D721Med (cell line): ENCODE results near the gene HOXB8.

ENCODE experiments used
- DNase-seq: peaks from one replicate; pipeline ENCODE4 v3.0.0; 2011; ENCODE audit warnings: low spot score; ENCODE audit not compliant: insufficient read length
- FAIRE-seq: peaks from 2 replicates; lab custom pipeline; 2011; peaks lifted over from hg19 to GRCh38; lab: Jason Lieb, UNC
- TF ChIP-seq, protein P1 (sequence below): IDR thresholded peaks from 2 replicates; pipeline ENCODE4 v1.5.1; 2012; ENCODE audit warnings: mild to moderate bottlenecking, control low read depth; ENCODE audit not compliant: insufficient read depth; ENCODE audit errors: missing control alignments

Gene HOXB8

GRCh38 chr17:48568499-48569239, 46.4 kb downstream of the HOXB8 start:
- TF ChIP-seq, protein P1, sequence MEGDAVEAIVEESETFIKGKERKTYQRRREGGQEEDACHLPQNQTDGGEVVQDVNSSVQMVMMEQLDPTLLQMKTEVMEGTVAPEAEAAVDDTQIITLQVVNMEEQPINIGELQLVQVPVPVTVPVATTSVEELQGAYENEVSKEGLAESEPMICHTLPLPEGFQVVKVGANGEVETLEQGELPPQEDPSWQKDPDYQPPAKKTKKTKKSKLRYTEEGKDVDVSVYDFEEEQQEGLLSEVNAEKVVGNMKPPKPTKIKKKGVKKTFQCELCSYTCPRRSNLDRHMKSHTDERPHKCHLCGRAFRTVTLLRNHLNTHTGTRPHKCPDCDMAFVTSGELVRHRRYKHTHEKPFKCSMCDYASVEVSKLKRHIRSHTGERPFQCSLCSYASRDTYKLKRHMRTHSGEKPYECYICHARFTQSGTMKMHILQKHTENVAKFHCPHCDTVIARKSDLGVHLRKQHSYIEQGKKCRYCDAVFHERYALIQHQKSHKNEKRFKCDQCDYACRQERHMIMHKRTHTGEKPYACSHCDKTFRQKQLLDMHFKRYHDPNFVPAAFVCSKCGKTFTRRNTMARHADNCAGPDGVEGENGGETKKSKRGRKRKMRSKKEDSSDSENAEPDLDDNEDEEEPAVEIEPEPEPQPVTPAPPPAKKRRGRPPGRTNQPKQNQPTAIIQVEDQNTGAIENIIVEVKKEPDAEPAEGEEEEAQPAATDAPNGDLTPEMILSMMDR: no peak
- DNase-seq (no peak), FAIRE-seq (no peak)

DNA sequence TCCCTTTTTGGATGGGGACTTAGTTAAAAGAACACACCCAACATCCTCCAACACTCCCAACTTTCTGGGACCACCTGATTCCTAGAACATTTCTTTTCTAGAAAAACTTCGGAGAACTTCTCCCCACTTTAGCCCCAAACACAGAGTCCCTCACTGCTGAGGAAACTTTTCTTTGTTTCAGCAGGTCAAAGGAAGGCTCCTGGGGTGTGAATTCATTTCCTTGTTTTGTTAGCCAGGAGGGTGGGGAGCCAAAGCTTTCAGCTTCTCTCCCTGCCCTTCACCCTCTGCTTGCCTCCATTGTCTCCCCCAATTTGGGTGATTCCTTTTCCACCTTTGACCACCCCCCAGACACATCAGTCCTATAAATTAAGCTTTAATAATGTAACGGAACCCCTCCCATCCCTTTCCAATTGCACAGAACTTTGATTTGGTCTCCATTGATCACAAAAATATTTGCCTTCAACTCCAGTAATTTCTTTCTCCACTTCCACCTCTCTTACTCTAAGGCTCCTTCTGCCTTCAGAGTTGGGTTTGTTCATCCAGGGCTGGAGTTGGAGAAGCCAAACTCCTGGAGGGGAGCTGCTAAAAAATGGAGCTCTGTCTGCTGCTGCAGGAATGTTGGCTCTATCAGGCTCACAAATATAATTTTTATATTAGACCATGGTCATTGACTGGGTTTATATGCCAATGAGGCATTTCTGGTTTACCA, 47.3 kb downstream of the HOXB8 start:
- DNase-seq: no peak
- TF ChIP-seq, protein P1: no peak
- no peak for FAIRE-seq

DNA sequence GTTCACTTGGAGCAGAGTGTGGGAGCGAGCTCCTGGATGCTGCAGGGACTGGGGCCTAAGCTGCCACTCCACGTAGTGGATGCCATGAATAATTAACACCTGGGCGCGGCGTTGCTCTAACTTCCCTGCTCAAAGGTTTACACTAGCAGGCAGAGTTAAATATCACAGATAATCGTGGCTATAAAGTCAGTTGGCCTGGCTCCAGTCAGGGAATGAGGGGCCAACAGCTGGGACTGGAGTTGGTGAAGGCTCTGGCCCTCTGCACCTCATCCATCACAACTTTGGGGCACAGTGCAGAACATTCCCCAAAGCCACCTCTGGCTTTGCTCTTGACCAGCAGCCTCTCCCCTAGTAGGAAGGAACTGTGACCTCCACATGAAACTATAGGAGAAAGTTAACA, 47.9 kb downstream of the HOXB8 start:
- no peak for FAIRE-seq
- TF ChIP-seq, protein P1: no peak
- DNase-seq: no peak

- FAIRE-seq (no peak), DNase-seq (no peak)
- TF ChIP-seq, protein P1: no peak
These were observed 48.4 kb downstream of the HOXB8 start for GRCh38 chr17:48566717-48567116.

- DNase-seq (no peak), FAIRE-seq (no peak)
- TF ChIP-seq, protein P1: no peak
These were observed 49.0 kb downstream of the HOXB8 start for GRCh38 chr17:48565925-48566710.

DNA sequence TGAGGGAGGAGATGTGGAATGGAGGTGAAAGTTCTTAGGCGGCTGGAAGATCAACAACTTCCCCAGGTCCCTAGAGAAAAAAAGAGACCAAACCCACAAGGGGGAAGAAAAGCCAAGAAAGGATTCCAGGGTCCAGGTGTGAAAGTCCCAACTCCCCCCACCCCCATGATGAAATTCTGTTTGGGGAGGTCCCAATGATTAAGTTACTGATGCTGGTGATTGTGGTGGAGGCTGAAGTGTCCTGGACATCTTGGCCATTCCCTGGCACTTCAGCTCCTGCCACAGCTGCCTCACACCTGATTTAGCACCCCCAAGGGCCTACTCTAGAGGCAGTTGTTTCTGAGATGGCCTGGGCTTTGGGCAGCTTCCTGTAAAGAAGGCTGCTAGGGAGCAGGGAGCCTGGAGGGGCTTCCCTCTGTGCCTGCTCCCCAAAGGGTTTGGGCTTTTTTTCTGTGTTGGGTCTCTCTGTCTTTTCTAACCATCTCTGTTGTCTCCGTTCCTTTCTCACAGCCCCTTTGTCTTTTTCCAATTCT, 50.0 kb downstream of the HOXB8 start:
- TF ChIP-seq, protein P1: no peak
- DNase-seq (no peak), FAIRE-seq (no peak)
